HG02981 (cell line): ENCODE results near the gene ZNF787.
"Not testable (repeated sequence)": the region's sequence is repeated elsewhere in the genome, so short reads cannot be mapped to it uniquely, and the experiment has no call there.

Source experiments
- ATAC-seq: cut with Tn5 transposase; IDR thresholded peaks from one replicate; pipeline ENCODE4 v1.9.1; 2021; ENCODE audit warnings: mild to moderate bottlenecking, moderate library complexity; ENCODE audit not compliant: unreplicated experiment

Gene ZNF787

GRCh38 chr19:56121180-56122167 lies at the start of gene ZNF787:
Gene ZNF787, minus strand, starts transcription at chr19:56121295. Its CDS starts 18,078 bp downstream, at chr19:56103217.
- peak; percentile 82 for ATAC-seq

- no peak for ATAC-seq
These were observed 49.2 kb upstream of the ZNF787 start for GRCh38 chr19:56170261-56170660.

GRCh38 chr19:56167064-56167578 lies 46.0 kb upstream of the ZNF787 start:
- no peak for ATAC-seq

- no peak for ATAC-seq
These were observed 42.0 kb upstream of the ZNF787 start for GRCh38 chr19:56163097-56163496.

- no peak for ATAC-seq
These were observed 41.2 kb upstream of the ZNF787 start for GRCh38 chr19:56162258-56162657.

GRCh38 chr19:56161534-56161933 lies 40.4 kb upstream of the ZNF787 start:
- no peak for ATAC-seq

- ATAC-seq: no peak
These were observed 38.7 kb upstream of the ZNF787 start for GRCh38 chr19:56159622-56160271.

GRCh38 chr19:56159009-56159559 lies 38.0 kb upstream of the ZNF787 start:
- no peak for ATAC-seq

- no peak for ATAC-seq
These were observed 37.2 kb upstream of the ZNF787 start for GRCh38 chr19:56158170-56158757.

GRCh38 chr19:56156768-56157167 lies 35.7 kb upstream of the ZNF787 start:
- no peak for ATAC-seq

- ATAC-seq: no peak
These were observed 34.1 kb upstream of the ZNF787 start for GRCh38 chr19:56155124-56155687.

GRCh38 chr19:56153507-56153906 lies 32.4 kb upstream of the ZNF787 start:
- no peak for ATAC-seq

- ATAC-seq: no peak
These were observed 31.5 kb upstream of the ZNF787 start for GRCh38 chr19:56152644-56153043.

- ATAC-seq: no peak
These were observed 29.3 kb upstream of the ZNF787 start for GRCh38 chr19:56150358-56150757.

- no peak for ATAC-seq
These were observed 28.6 kb upstream of the ZNF787 start for GRCh38 chr19:56149656-56150038.

- not testable (repeated sequence) for ATAC-seq
These were observed 28.0 kb upstream of the ZNF787 start for GRCh38 chr19:56148955-56149655.

GRCh38 chr19:56148096-56148495 lies 27.0 kb upstream of the ZNF787 start:
- no peak for ATAC-seq

- ATAC-seq: no peak
These were observed 26.2 kb upstream of the ZNF787 start for GRCh38 chr19:56147307-56147706.

GRCh38 chr19:56146904-56147303 lies 25.8 kb upstream of the ZNF787 start:
- no peak for ATAC-seq

GRCh38 chr19:56145698-56146097 lies 24.6 kb upstream of the ZNF787 start:
- ATAC-seq: no peak
